ENCODE measurements around the gene GRK5.
"Not testable (repeated sequence)": the region's sequence is repeated elsewhere in the genome, so short reads cannot be mapped to it uniquely, and the experiment has no call there.

The GRK5 gene

GRCh38 chr10:119269737-119270136 is 62.4 kb downstream of the GRK5 start:
- Histone ChIP-seq H3K4me1 (ENCODE audit: low read length) (peaks cover 21% of the 10 kb centered on the region), H3F3A (ENCODE audit: insufficient read depth, low read length) (no peaks in the 10 kb centered on the region), H4K20me1 (ENCODE audit: insufficient read depth, low read length) (no peaks in the 10 kb centered on the region), H3K36me3 (replicated peaks; ENCODE audit: insufficient read depth, low read length) (no peaks in the 10 kb centered on the region), H3K4me3 (ENCODE audit: low read length) (no peak overlapping the region), H3K9me3 (replicated peaks; ENCODE audit: insufficient read depth, low read length) (no peaks in the 10 kb centered on the region), H2AFZ (ENCODE audit: low read length) (no peak overlapping the region), H3K9me2 (replicated peaks; ENCODE audit: insufficient read depth, low read length) (no peaks in the 10 kb centered on the region), H3K27ac (ENCODE audit: low read length) (no peak overlapping the region), H3K79me2 (ENCODE audit: low read length) (no peaks in the 10 kb centered on the region), H3K9ac (ENCODE audit: low read length) (no peak overlapping the region), H3K27me3 (replicated peaks; ENCODE audit: insufficient read depth, low read length) (no peaks in the 10 kb centered on the region), H3K4me2 (ENCODE audit: low read depth, low read length) (no peak overlapping the region)
- no peak for DNase-seq
- TF ChIP-seq EZH2 (optimal IDR thresholded peaks at IDR 0.05; ENCODE audit: low read depth, low read length): no peak
- TF ChIP-seq EZH2phosphoT487 (IDR thresholded peaks at IDR 0.05; ENCODE audit: low read length): no peak
- TF ChIP-seq, protein P1, sequence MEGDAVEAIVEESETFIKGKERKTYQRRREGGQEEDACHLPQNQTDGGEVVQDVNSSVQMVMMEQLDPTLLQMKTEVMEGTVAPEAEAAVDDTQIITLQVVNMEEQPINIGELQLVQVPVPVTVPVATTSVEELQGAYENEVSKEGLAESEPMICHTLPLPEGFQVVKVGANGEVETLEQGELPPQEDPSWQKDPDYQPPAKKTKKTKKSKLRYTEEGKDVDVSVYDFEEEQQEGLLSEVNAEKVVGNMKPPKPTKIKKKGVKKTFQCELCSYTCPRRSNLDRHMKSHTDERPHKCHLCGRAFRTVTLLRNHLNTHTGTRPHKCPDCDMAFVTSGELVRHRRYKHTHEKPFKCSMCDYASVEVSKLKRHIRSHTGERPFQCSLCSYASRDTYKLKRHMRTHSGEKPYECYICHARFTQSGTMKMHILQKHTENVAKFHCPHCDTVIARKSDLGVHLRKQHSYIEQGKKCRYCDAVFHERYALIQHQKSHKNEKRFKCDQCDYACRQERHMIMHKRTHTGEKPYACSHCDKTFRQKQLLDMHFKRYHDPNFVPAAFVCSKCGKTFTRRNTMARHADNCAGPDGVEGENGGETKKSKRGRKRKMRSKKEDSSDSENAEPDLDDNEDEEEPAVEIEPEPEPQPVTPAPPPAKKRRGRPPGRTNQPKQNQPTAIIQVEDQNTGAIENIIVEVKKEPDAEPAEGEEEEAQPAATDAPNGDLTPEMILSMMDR (IDR thresholded peaks at IDR 0.05; ENCODE audit: low read length): no peak

DNA sequence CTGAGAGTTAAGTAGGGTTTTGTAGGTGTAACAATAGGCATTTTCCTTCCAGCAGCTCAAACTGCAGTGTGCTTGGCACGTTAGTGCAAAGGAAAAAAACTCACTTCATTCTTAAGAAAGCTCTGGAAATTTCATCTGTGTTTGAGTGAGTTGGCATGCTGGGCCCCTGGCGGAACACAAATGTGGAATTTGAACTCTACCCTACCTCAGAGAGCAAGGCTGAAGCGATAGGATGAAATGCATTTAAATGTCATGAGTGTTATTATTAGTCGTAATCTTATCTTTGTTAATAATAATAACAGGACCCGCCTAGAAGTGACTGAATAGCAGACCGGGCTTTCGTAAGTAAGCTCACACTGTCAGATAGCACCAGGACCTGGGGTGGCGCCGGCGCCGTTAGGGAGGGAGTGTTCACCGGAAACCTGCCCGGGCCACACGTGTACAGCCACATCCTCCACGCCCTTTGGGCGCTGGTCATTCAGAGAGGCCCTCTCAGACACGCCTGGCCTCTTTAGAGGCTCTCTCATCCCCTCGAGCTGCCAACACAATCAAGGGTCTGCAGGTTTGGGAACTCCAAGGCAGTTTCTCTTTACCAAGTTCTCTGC is 63.5 kb downstream of the GRK5 start:
- no peak overlapping the region for H3K27ac ChIP-seq (ENCODE audit: low read length)

DNA sequence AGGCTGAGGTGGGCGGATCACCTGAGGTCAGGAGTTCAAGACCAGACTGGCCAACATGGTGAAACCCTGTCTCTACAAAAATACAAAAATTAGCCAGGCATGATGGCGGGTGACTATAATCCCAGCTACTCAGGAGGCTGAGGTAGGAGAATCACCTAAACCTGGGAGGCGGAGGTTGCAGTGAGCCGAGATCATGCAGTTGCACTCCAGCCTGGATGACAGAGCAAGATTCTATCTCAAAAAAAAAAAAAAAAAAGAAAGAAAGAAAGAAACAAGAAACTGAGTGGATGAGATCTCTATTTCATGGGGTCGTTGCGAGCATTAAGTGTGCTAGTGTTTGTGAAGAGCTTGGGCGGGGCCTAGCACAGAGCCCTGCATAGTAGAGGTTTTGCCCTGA is 65.0 kb downstream of the GRK5 start:
- H3K4me2 ChIP-seq (ENCODE audit: low read depth, low read length); H3K9ac ChIP-seq (ENCODE audit: low read length); DNase-seq; H3K9me2 ChIP-seq (replicated peaks; ENCODE audit: insufficient read depth, low read length); H3K27me3 ChIP-seq (replicated peaks; ENCODE audit: insufficient read depth, low read length); H2AFZ ChIP-seq (ENCODE audit: low read length); H3K79me2 ChIP-seq (ENCODE audit: low read length); H3K27ac ChIP-seq (ENCODE audit: low read length); H4K20me1 ChIP-seq (ENCODE audit: insufficient read depth, low read length); H3K4me3 ChIP-seq (ENCODE audit: low read length); H3K36me3 ChIP-seq (replicated peaks; ENCODE audit: insufficient read depth, low read length); H3F3A ChIP-seq (ENCODE audit: insufficient read depth, low read length); H3K9me3 ChIP-seq (replicated peaks; ENCODE audit: insufficient read depth, low read length): not testable (repeated sequence)
- peaks cover 30% of the 10 kb centered on the region for H3K4me1 ChIP-seq (ENCODE audit: low read length)

More for the DNA sequence above, 63.5 kb downstream of the GRK5 start:
- H3K4me2 ChIP-seq (ENCODE audit: low read depth, low read length): peak overlapping the region; percentile 37; the same call in 1 of the 2 replicates
- no peaks in the 10 kb centered on the region for H3K79me2 ChIP-seq (ENCODE audit: low read length)
- DNase-seq: peak; percentile 56
- H3K9me2 ChIP-seq (replicated peaks; ENCODE audit: insufficient read depth, low read length): no peaks in the 10 kb centered on the region
- 0 out of 2 replicates have a peak overlapping the region, but pooled peaks have one; percentile 6 for H3K4me3 ChIP-seq (ENCODE audit: low read length)
- peaks cover 30% of the 10 kb centered on the region for H3K4me1 ChIP-seq (ENCODE audit: low read length)
- H3K9me3 ChIP-seq (replicated peaks; ENCODE audit: insufficient read depth, low read length): no peaks in the 10 kb centered on the region
- H3F3A ChIP-seq (ENCODE audit: insufficient read depth, low read length): no peaks in the 10 kb centered on the region
- no peaks in the 10 kb centered on the region for H3K27me3 ChIP-seq (replicated peaks; ENCODE audit: insufficient read depth, low read length)
- peak overlapping the region; percentile 50; the same call in 1 of the 2 replicates for H2AFZ ChIP-seq (ENCODE audit: low read length)
- no peaks in the 10 kb centered on the region for H4K20me1 ChIP-seq (ENCODE audit: insufficient read depth, low read length)
- H3K36me3 ChIP-seq (replicated peaks; ENCODE audit: insufficient read depth, low read length): no peaks in the 10 kb centered on the region
- TF ChIP-seq EZH2phosphoT487 (IDR thresholded peaks at IDR 0.05; ENCODE audit: low read length): no peak
- no peak for TF ChIP-seq EZH2 (optimal IDR thresholded peaks at IDR 0.05; ENCODE audit: low read depth, low read length)
- TF ChIP-seq, protein P1 (IDR thresholded peaks at IDR 0.05; ENCODE audit: low read length): no peak
- no peak overlapping the region for H3K9ac ChIP-seq (ENCODE audit: low read length)

DNA sequence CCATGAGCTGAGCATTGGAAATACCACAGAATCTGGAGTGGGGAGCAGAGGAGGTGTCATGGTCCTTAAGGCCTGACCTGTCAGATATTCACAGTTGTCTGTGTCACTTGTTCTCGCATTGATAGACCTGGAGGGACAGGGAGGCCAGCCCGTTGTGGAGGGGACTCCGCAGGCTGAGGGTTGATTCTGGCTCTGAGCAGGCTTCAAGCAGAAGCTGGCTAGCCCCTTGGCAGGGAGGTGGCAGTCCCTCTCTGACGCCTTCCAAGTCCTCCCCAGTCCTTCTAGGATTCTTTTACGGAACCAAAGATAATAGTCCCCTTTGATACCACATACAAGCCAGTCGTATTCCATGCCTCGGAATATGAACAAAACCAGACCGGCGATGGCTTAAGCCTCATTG is 65.4 kb downstream of the GRK5 start:
- Histone ChIP-seq H3K27me3 (replicated peaks; ENCODE audit: insufficient read depth, low read length) (no peaks in the 10 kb centered on the region), H3F3A (ENCODE audit: insufficient read depth, low read length) (no peaks in the 10 kb centered on the region), H3K9me2 (replicated peaks; ENCODE audit: insufficient read depth, low read length) (no peaks in the 10 kb centered on the region), H4K20me1 (ENCODE audit: insufficient read depth, low read length) (no peaks in the 10 kb centered on the region), H2AFZ (ENCODE audit: low read length) (no peak overlapping the region), H3K9me3 (replicated peaks; ENCODE audit: insufficient read depth, low read length) (no peaks in the 10 kb centered on the region), H3K27ac (ENCODE audit: low read length) (no peak overlapping the region), H3K4me3 (ENCODE audit: low read length) (no peak overlapping the region), H3K36me3 (replicated peaks; ENCODE audit: insufficient read depth, low read length) (no peaks in the 10 kb centered on the region), H3K9ac (ENCODE audit: low read length) (no peak overlapping the region), H3K79me2 (ENCODE audit: low read length) (no peaks in the 10 kb centered on the region), H3K4me1 (ENCODE audit: low read length) (peaks cover 30% of the 10 kb centered on the region), H3K4me2 (ENCODE audit: low read depth, low read length) (no peak overlapping the region)
- TF ChIP-seq EZH2 (optimal IDR thresholded peaks at IDR 0.05; ENCODE audit: low read depth, low read length): no peak
- TF ChIP-seq, protein P1 (IDR thresholded peaks at IDR 0.05; ENCODE audit: low read length): no peak
- TF ChIP-seq EZH2phosphoT487 (IDR thresholded peaks at IDR 0.05; ENCODE audit: low read length): no peak
- DNase-seq: no peak

Data from MM.1S (cell line).